ENCODE measurements around the gene FBXL15. TPM values are rescaled to one million over a fixed set of nuclear protein-coding genes. Genes with fewer than 3 reads are reported as not detected.

Gene FBXL15
- total and polyA plus RNA-seq, 2 of the 13 experiments (the other 11 are each of a cell fraction or from before 2014, with no cell fraction given), result 4.3 to 8.3 TPM

DNA sequence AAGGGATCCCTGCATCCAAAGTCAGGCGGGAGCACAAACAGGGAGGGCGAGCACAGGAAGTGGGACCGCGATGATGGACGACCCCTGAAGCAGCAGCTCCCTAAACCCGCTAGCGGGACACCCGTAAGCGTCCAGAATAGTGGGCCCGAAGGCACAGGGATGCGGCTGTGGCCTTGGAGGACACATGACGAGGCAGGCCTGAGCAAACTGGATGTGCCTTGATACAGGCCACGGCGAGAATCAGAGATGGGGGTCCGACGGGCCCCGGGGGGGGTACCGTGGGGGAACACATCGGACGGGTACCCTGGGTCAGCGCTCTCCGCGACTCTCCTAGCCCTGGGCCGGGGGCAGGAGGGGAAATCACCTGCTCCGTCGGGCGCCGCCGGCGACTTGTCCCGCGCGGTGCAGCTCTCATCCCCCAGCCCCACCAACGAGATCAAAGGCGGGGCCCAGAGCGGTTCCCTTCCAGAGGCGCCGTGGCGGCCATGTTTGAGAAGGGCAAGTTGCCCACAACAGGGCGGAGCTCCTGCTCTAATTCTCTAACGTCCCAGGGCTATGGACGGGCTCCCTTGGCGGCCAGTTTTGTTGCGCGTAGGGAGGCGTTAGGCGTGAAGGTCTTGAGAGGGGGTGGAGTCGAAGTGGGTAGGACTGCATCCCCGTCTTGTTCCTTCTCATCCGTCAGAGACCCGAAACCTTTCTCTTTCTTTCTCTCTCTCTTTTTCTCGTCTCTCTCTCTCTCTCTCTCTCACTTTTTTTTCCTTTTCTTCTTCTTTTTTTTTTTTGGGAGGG, 11.7 kb downstream of the FBXL15 start, which contains the start of gene CUEDC2 (continued):
- no peak for TF ChIP-seq ZNF557 (CRISPR knock-in tag; IDR thresholded peaks at IDR 0.05)
- TF ChIP-seq TOPORS (CRISPR knock-in tag; IDR thresholded peaks at IDR 0.05), result no peak
- peak; percentile 65; the same call in 1 of the 2 replicates for TF ChIP-seq RXRB (CRISPR knock-in tag; IDR thresholded peaks at IDR 0.05; ENCODE audit: borderline replicate concordance)
- no peak for TF ChIP-seq GZF1 (CRISPR knock-in tag; IDR thresholded peaks at IDR 0.05)
- TF ChIP-seq EHMT2 (IDR thresholded peaks at IDR 0.05; ENCODE audit: borderline replicate concordance, low read depth, low read length), result no peak
- TF ChIP-seq MATR3 (CRISPR knock-in tag; IDR thresholded peaks at IDR 0.05), result no peak
- no peak for TF ChIP-seq TBP (CRISPR knock-in tag; IDR thresholded peaks at IDR 0.05)
- TF ChIP-seq, protein P1, sequence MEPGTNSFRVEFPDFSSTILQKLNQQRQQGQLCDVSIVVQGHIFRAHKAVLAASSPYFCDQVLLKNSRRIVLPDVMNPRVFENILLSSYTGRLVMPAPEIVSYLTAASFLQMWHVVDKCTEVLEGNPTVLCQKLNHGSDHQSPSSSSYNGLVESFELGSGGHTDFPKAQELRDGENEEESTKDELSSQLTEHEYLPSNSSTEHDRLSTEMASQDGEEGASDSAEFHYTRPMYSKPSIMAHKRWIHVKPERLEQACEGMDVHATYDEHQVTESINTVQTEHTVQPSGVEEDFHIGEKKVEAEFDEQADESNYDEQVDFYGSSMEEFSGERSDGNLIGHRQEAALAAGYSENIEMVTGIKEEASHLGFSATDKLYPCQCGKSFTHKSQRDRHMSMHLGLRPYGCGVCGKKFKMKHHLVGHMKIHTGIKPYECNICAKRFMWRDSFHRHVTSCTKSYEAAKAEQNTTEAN (CRISPR knock-in tag; conservative IDR thresholded peaks at IDR 0.05), result no peak
- peak; percentile 67; the same call in 1 of the 2 replicates for TF ChIP-seq ZNF792 (CRISPR knock-in tag; IDR thresholded peaks at IDR 0.05)
- no peak for TF ChIP-seq ETS1 (CRISPR knock-in tag; IDR thresholded peaks at IDR 0.05)
- TF ChIP-seq ZFP36 (IDR thresholded peaks at IDR 0.05; ENCODE audit: borderline replicate concordance, low read depth, low read length, partially characterized antibody), result no peak
- peak; percentile 69 for TF ChIP-seq ZSCAN9 (CRISPR knock-in tag; IDR thresholded peaks at IDR 0.05; ENCODE audit: borderline replicate concordance)
- peak; percentile 88 for TF ChIP-seq GATAD1 (CRISPR knock-in tag; IDR thresholded peaks at IDR 0.05)
- TF ChIP-seq ZNF549 (CRISPR knock-in tag; IDR thresholded peaks at IDR 0.05), result no peak
- TF ChIP-seq NFATC3 (CRISPR knock-in tag; IDR thresholded peaks at IDR 0.05), result no peak
- TF ChIP-seq ZNF678 (CRISPR knock-in tag; IDR thresholded peaks at IDR 0.05), result no peak
- peak; percentile 80 for TF ChIP-seq ELF1 (CRISPR knock-in tag; IDR thresholded peaks at IDR 0.05)
- TF ChIP-seq CSRNP1 (CRISPR knock-in tag; IDR thresholded peaks at IDR 0.05), result no peak; the same call in 1 of the 2 replicates
- TF ChIP-seq KDM4B (CRISPR knock-in tag; IDR thresholded peaks at IDR 0.05), result peak; percentile 21; the same call in 1 of the 2 replicates
- TF ChIP-seq ZNF20 (CRISPR knock-in tag; IDR thresholded peaks at IDR 0.05), result no peak
- TF ChIP-seq, protein P2, sequence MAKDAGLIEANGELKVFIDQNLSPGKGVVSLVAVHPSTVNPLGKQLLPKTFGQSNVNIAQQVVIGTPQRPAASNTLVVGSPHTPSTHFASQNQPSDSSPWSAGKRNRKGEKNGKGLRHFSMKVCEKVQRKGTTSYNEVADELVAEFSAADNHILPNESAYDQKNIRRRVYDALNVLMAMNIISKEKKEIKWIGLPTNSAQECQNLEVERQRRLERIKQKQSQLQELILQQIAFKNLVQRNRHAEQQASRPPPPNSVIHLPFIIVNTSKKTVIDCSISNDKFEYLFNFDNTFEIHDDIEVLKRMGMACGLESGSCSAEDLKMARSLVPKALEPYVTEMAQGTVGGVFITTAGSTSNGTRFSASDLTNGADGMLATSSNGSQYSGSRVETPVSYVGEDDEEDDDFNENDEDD (CRISPR knock-in tag; IDR thresholded peaks at IDR 0.05; ENCODE audit: borderline replicate concordance), result peak; percentile 57; the same call in 1 of the 2 replicates
- TF ChIP-seq, protein P3, sequence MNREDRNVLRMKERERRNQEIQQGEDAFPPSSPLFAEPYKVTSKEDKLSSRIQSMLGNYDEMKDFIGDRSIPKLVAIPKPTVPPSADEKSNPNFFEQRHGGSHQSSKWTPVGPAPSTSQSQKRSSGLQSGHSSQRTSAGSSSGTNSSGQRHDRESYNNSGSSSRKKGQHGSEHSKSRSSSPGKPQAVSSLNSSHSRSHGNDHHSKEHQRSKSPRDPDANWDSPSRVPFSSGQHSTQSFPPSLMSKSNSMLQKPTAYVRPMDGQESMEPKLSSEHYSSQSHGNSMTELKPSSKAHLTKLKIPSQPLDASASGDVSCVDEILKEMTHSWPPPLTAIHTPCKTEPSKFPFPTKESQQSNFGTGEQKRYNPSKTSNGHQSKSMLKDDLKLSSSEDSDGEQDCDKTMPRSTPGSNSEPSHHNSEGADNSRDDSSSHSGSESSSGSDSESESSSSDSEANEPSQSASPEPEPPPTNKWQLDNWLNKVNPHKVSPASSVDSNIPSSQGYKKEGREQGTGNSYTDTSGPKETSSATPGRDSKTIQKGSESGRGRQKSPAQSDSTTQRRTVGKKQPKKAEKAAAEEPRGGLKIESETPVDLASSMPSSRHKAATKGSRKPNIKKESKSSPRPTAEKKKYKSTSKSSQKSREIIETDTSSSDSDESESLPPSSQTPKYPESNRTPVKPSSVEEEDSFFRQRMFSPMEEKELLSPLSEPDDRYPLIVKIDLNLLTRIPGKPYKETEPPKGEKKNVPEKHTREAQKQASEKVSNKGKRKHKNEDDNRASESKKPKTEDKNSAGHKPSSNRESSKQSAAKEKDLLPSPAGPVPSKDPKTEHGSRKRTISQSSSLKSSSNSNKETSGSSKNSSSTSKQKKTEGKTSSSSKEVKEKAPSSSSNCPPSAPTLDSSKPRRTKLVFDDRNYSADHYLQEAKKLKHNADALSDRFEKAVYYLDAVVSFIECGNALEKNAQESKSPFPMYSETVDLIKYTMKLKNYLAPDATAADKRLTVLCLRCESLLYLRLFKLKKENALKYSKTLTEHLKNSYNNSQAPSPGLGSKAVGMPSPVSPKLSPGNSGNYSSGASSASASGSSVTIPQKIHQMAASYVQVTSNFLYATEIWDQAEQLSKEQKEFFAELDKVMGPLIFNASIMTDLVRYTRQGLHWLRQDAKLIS (CRISPR knock-in tag; IDR thresholded peaks at IDR 0.05), result no peak

All from HepG2 (cell line).